H1 (cell line): ENCODE data around the gene PGAP3. TPM values are rescaled to one million over a fixed set of nuclear protein-coding genes. Genes with fewer than 3 reads are reported as not detected.

Source experiments
- ASH2L ChIP-seq: fragments of 200-600, 300-600 bp; sonication (generic); IDR thresholded peaks from one replicate; pipeline ENCODE4 v1.7.1; 2017; ENCODE audit warnings: low read length
- ATF2 ChIP-seq: IDR thresholded peaks from 2 replicates; pipeline ENCODE4 v1.6.1; 2012; ENCODE audit warnings: low read length, inconsistent platforms
- ATF3 ChIP-seq: IDR thresholded peaks from 2 replicates; pipeline ENCODE4 v1.6.1; 2011; ENCODE audit warnings: low read depth, mild to moderate bottlenecking, low read length; ENCODE audit not compliant: insufficient read depth
- CHD2 ChIP-seq: IDR thresholded peaks from 2 replicates; pipeline ENCODE4 v1.6.1; 2012; ENCODE audit warnings: low read length, improper control_type of control experiment
- EP300 ChIP-seq, 2 experiments: IDR thresholded peaks; 1 replicate in 1 of 2; 2 replicates in 1 of 2; pipeline ENCODE4 v1.6.1; 2011 to 2012; ENCODE audit warnings: low read depth in 2 of 2, low read length in 2 of 2, mild to moderate bottlenecking in 2 of 2, borderline replicate concordance in 1 of 2, inconsistent platforms in 1 of 2, moderate library complexity in 1 of 2
- HDAC6 ChIP-seq: IDR thresholded peaks from one replicate; pipeline ENCODE4 v1.7.1; 2012; ENCODE audit warnings: low read depth, mild to moderate bottlenecking, inconsistent platforms, low read length, moderate library complexity
- JUN ChIP-seq: IDR thresholded peaks from 2 replicates; pipeline ENCODE4 v1.6.1; 2011; ENCODE audit warnings: low read depth, mild to moderate bottlenecking, improper control_type of control experiment, low read length
- JUND ChIP-seq: IDR thresholded peaks from 2 replicates; pipeline ENCODE4 v1.6.1; 2011; ENCODE audit warnings: mild to moderate bottlenecking, improper control_type of control experiment, low read length
- MAFK ChIP-seq: IDR thresholded peaks from 2 replicates; pipeline ENCODE4 v1.6.1; 2012; ENCODE audit warnings: low read depth, mild to moderate bottlenecking, improper control_type of control experiment, low read length
- NANOG ChIP-seq: IDR thresholded peaks from 2 replicates; pipeline ENCODE4 v1.6.1; 2011; ENCODE audit warnings: low read length, low read depth, mild to moderate bottlenecking, inconsistent platforms; ENCODE audit not compliant: insufficient read depth, poor library complexity, severe bottlenecking
- NRF1 ChIP-seq: IDR thresholded peaks from 2 replicates; pipeline ENCODE4 v1.6.1; 2011; ENCODE audit warnings: mild to moderate bottlenecking, low read depth, low read length, improper control_type of control experiment
- POLR2A ChIP-seq, 2 experiments: IDR thresholded peaks; 1 replicate in 1 of 2; 2 replicates in 1 of 2; pipeline ENCODE4 v1.6.1; 2011; ENCODE audit warnings: low read depth in 2 of 2, low read length in 2 of 2, mild to moderate bottlenecking in 2 of 2; ENCODE audit errors: control extremely low read depth in 1 of 2
- RBBP5 ChIP-seq: IDR thresholded peaks from 2 replicates; pipeline ENCODE4 v1.7.1; 2012; ENCODE audit warnings: low read depth, mild to moderate bottlenecking, inconsistent platforms, low read length, moderate library complexity, borderline replicate concordance
- RXRA ChIP-seq: IDR thresholded peaks from 2 replicates; pipeline ENCODE4 v1.6.1; 2011; ENCODE audit warnings: low read depth, mild to moderate bottlenecking, low read length, moderate library complexity; ENCODE audit not compliant: insufficient read depth
- SIN3A ChIP-seq, 2 experiments: IDR thresholded peaks in 1 of 2; conservative IDR thresholded peaks in 1 of 2; 2 replicates each; pipeline ENCODE4 v1.6.1; 2011 to 2012; ENCODE audit warnings: low read length in 2 of 2, improper control_type of control experiment in 1 of 2, low read depth in 1 of 2, mild to moderate bottlenecking in 1 of 2
- SP1 ChIP-seq: IDR thresholded peaks from 2 replicates; pipeline ENCODE4 v1.6.1; 2011; ENCODE audit warnings: low read depth, low read length
- SP4 ChIP-seq: IDR thresholded peaks from 2 replicates; pipeline ENCODE4 v1.6.1; 2012; ENCODE audit warnings: low read length, inconsistent platforms
- TAF1 ChIP-seq: IDR thresholded peaks from 2 replicates; pipeline ENCODE4 v1.6.1; 2011; ENCODE audit warnings: mild to moderate bottlenecking, low read depth, low read length
- USF2 ChIP-seq: IDR thresholded peaks from 2 replicates; pipeline ENCODE4 v1.6.1; 2011; ENCODE audit warnings: low read length, improper control_type of control experiment
- polyA plus RNA-seq, 7 experiments: library from polyadenylated mRNA; depleted of rRNA in 3 of 7; stranded (reverse) in 5 of 7; unstranded in 2 of 7; fragments of >200 nt in 5 of 7; fragments of 200-250 nt in 2 of 7; gene quantifications; 1 replicate in 5 of 7; 2 replicates in 1 of 7; 4 replicates in 1 of 7; pipeline versions ENCODE4 v1.2.1 to v1.2.3, GENCODE V29; 2011 to 2013; ENCODE audit warnings: missing spikeins in 2 of 7, mixed read lengths in 2 of 7
- total RNA-seq: library from RNA; stranded (reverse); fragmentation: NEBNext Ultra II Directional; extraction: Animal tissue kit (Norgen Biotek cat#: 25700); gene quantifications from 2 replicates; pipeline ENCODE4 v1.2.1, GENCODE V29; 2021

The PGAP3 gene
- total and polyA plus RNA-seq, 2 of the 8 experiments (the other 6 are each of a cell fraction or from before 2014, with no cell fraction given) = 21.0 to 30.7 TPM

- TF ChIP-seq USF2 (no peak), ASH2L (no peak), NANOG (no peak), MAFK (no peak), RXRA (no peak), TAF1 (no peak), ATF3 (peak; percentile 86; the same call in 1 of the 2 replicates), JUN (no peak), JUND (peak; percentile 73), NRF1 (no peak), ATF2 (no peak), POLR2A (IDR thresholded peaks at IDR 0.05; ENCODE audit: control extremely low read depth in 1 of 2, low read depth in 2 of 2, low read length in 2 of 2) (no peak), EP300 (IDR thresholded peaks at IDR 0.05; ENCODE audit: borderline replicate concordance in 1 of 2, low read depth in 2 of 2, low read length in 2 of 2) (peak in 1 of 2 experiments; percentile 49; a peak in 1 of 3 replicates), SP1 (0 out of 2 replicates have a peak, but pooled peaks have one; percentile 26), HDAC6 (no peak), SIN3A (conservative IDR thresholded peaks at IDR 0.05 in 1 of 2, IDR thresholded peaks at IDR 0.05 in 1 of 2; ENCODE audit: low read depth in 1 of 2, low read length in 2 of 2) (peak in 1 of 2 experiments; percentile 59; a peak in 1 of 4 replicates), CHD2 (no peak), RBBP5 (no peak), SP4 (peak; percentile 52; the same call in 1 of the 2 replicates)
Observed at GRCh38 chr17:39621523-39622379, 66.1 kb downstream of the PGAP3 start (continued).
